Testis (tissue), 2 donors: ENCODE results near the gene ATG2A.

ENCODE experiments used
- POLR2A ChIP-seq: fragments of 450-650 bp; IDR thresholded peaks from one replicate; pipeline ENCODE4 v1.6.1; 2017; ENCODE audit warnings: antibody characterized with exemption, mild to moderate bottlenecking, moderate library complexity
- TF ChIP-seq, protein P1 (sequence below), 3 experiments: fragments of 450-650 bp in 2 of 3; fragments of 200-600 bp in 1 of 3; sonication (generic) in 1 of 3; IDR thresholded peaks; one replicate each; pipeline ENCODE4 v1.5.1; 2016 to 2019; ENCODE audit warnings: antibody characterized with exemption in 3 of 3, mild to moderate bottlenecking in 2 of 3, moderate library complexity in 1 of 3

- TF ChIP-seq, protein P1, sequence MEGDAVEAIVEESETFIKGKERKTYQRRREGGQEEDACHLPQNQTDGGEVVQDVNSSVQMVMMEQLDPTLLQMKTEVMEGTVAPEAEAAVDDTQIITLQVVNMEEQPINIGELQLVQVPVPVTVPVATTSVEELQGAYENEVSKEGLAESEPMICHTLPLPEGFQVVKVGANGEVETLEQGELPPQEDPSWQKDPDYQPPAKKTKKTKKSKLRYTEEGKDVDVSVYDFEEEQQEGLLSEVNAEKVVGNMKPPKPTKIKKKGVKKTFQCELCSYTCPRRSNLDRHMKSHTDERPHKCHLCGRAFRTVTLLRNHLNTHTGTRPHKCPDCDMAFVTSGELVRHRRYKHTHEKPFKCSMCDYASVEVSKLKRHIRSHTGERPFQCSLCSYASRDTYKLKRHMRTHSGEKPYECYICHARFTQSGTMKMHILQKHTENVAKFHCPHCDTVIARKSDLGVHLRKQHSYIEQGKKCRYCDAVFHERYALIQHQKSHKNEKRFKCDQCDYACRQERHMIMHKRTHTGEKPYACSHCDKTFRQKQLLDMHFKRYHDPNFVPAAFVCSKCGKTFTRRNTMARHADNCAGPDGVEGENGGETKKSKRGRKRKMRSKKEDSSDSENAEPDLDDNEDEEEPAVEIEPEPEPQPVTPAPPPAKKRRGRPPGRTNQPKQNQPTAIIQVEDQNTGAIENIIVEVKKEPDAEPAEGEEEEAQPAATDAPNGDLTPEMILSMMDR (IDR thresholded peaks at IDR 0.05): no peak
- no peak for TF ChIP-seq POLR2A
Measured at GRCh38 chr11:64849598-64850356, 67.2 kb downstream of the ATG2A start.
